Stimulated activated CD4-positive, alpha-beta T cell treated with anti-CD3 and anti-CD28 coated beads, Interleukin-4, amount 100 ng/mL, for 4 hours (primary cell): ENCODE data around the gene CXCL12.

Experiments used
- DNase-seq, 2 experiments: peaks; one replicate each; pipeline ENCODE4 v3.0.0-alpha.2; 2020

The CXCL12 gene

GRCh38 chr10:44361109-44361508 is 23.8 kb downstream of the CXCL12 start:
- DNase-seq = no peak

- no peak for DNase-seq
Measured at GRCh38 chr10:44358080-44358771, 26.7 kb downstream of the CXCL12 start.

GRCh38 chr10:44357023-44357540 is 27.8 kb downstream of the CXCL12 start:
- DNase-seq = no peak

- no peak for DNase-seq
Measured at GRCh38 chr10:44356139-44357022, 28.5 kb downstream of the CXCL12 start.

GRCh38 chr10:44355630-44356029 is 29.3 kb downstream of the CXCL12 start:
- no peak for DNase-seq

- DNase-seq = no peak
Measured at GRCh38 chr10:44354771-44355170, 30.1 kb downstream of the CXCL12 start.

- DNase-seq = no peak
Measured at GRCh38 chr10:44353721-44354120, 31.2 kb downstream of the CXCL12 start.

- no peak for DNase-seq
Measured at GRCh38 chr10:44353128-44353390, 31.8 kb downstream of the CXCL12 start.

GRCh38 chr10:44352316-44353127 is 32.4 kb downstream of the CXCL12 start:
- DNase-seq = no peak

- no peak for DNase-seq
Measured at GRCh38 chr10:44348496-44348895, 36.4 kb downstream of the CXCL12 start.

GRCh38 chr10:44347609-44348400 is 37.1 kb downstream of the CXCL12 start:
- DNase-seq = no peak

GRCh38 chr10:44344727-44345126 is 40.2 kb downstream of the CXCL12 start:
- no peak for DNase-seq

- DNase-seq = no peak
Measured at GRCh38 chr10:44343843-44344242, 41.1 kb downstream of the CXCL12 start.

GRCh38 chr10:44341886-44342285 is 43.0 kb downstream of the CXCL12 start:
- DNase-seq = no peak

- DNase-seq = no peak
Measured at GRCh38 chr10:44340557-44340956, 44.3 kb downstream of the CXCL12 start.

GRCh38 chr10:44339218-44339617 is 45.7 kb downstream of the CXCL12 start:
- DNase-seq = no peak

GRCh38 chr10:44337081-44337480 is 47.8 kb downstream of the CXCL12 start:
- DNase-seq = no peak

- DNase-seq = no peak
Measured at GRCh38 chr10:44335330-44336021, 49.4 kb downstream of the CXCL12 start.

GRCh38 chr10:44334621-44335184 is 50.2 kb downstream of the CXCL12 start:
- DNase-seq = no peak

GRCh38 chr10:44334091-44334490 is 50.8 kb downstream of the CXCL12 start:
- no peak for DNase-seq

- no peak for DNase-seq
Measured at GRCh38 chr10:44333511-44333910, 51.4 kb downstream of the CXCL12 start.

- DNase-seq = no peak
Measured at GRCh38 chr10:44332465-44332864, 52.4 kb downstream of the CXCL12 start.
